HCT116 (cell line): Measurements from ENCODE around the gene ZMAT3. TPM values are rescaled to one million over a fixed set of nuclear protein-coding genes. Genes with fewer than 3 reads are reported as not detected.

Source experiments
- ATAC-seq: fragments of 200-7000 bp; cut with Tn5 transposase; 2 replicates; pipeline ENCODE4 v1.9.1; 2020; ENCODE audit warnings: mild to moderate bottlenecking, moderate library complexity
- BruUV-seq: library from RNA; stranded (reverse); fragments of 400-500 nt; replicated peaks from 2 replicates; lab custom pipeline; 2021; lab: Mats Ljungman, UMichigan
- CTCF ChIA-PET: fragments of 300-600 bp; sonication (Branson Sonifier 250); formaldehyde crosslinking; loops from one replicate; lab custom pipeline; 2021; ENCODE audit warnings: antibody characterized with exemption; lab: Charles Lee
- POLR2A ChIA-PET: fragments of 300-600, 350-600 bp; sonication (Branson Sonifier 250); formaldehyde crosslinking; loops from one replicate; lab custom pipeline; 2021; ENCODE audit warnings: antibody characterized with exemption; lab: Charles Lee
- RAD21 ChIA-PET, 2 experiments: fragments of 300-600 bp; sonication (Branson Sonifier 250); formaldehyde crosslinking; loops; one replicate each; lab custom pipeline; 2023; ENCODE audit warnings: low total read pairs in 2 of 2; ENCODE audit not compliant: uncharacterized antibody in 2 of 2, unreplicated experiment in 2 of 2, low non-redundant PET in 1 of 2; lab: Charles Lee
- DNase-seq: peaks from one replicate; pipeline ENCODE4 v3.0.0-alpha.2; 2010; ENCODE audit warnings: low read depth, low spot score
- H2AFZ ChIP-seq: fragments of 200-600 bp; shearing (Covaris generic), sonication (generic); 2 replicates; pipeline ENCODE4 v1.6.1; 2017; ENCODE audit warnings: low read depth, mixed run types, mixed read lengths, antibody characterized with exemption, low read length; ENCODE audit not compliant: poor library complexity, severe bottlenecking
- H3K27ac ChIP-seq: 2 replicates; pipeline ENCODE4 v1.5.1; 2012; ENCODE audit warnings: low read depth, low read length
- H3K27me3 ChIP-seq: fragments of 200-600 bp; sonication (generic); 2 replicates; pipeline ENCODE4 v1.6.1; 2016; ENCODE audit warnings: mixed run types, low read length, mixed read lengths; ENCODE audit not compliant: insufficient read depth
- H3K36me3 ChIP-seq, 2 experiments: fragments of 200-500 bp in 1 of 2; fragments of 200-600 bp in 1 of 2; sonication (Bioruptor generic) in 1 of 2; sonication (generic) in 1 of 2; 2 replicates each; pipeline versions ENCODE4 v1.5.1 to v1.6.1; 2014 to 2016; ENCODE audit warnings: low read length in 2 of 2, inconsistent platforms in 1 of 2, mixed read lengths in 1 of 2, mixed run types in 1 of 2; ENCODE audit not compliant: insufficient read depth in 2 of 2, control insufficient read depth in 1 of 2
- H3K4me1 ChIP-seq, 2 experiments: fragments of 200-600 bp in 1 of 2; sonication (generic) in 1 of 2; 2 replicates each; pipeline versions ENCODE4 v1.5.1 to v1.6.1; 2012 to 2017; ENCODE audit warnings: low read length in 2 of 2, inconsistent platforms in 1 of 2, mild to moderate bottlenecking in 1 of 2, mixed read lengths in 1 of 2, mixed run types in 1 of 2, moderate library complexity in 1 of 2; ENCODE audit not compliant: insufficient read depth in 2 of 2, control insufficient read depth in 1 of 2
- H3K4me2 ChIP-seq: fragments of 200-600 bp; sonication (generic); 2 replicates; pipeline ENCODE4 v1.6.1; 2017; ENCODE audit warnings: mixed run types, low read length, mixed read lengths
- H3K4me3 ChIP-seq, 2 experiments: fragments of 200-600 bp in 1 of 2; sonication (generic) in 1 of 2; replicated peaks in 1 of 2; 2 replicates each; pipeline ENCODE4 v1.5.1; 2011 to 2016; ENCODE audit warnings: low read length in 2 of 2, control low read depth in 1 of 2, low read depth in 1 of 2, mild to moderate bottlenecking in 1 of 2, mixed read lengths in 1 of 2, mixed run types in 1 of 2
- H3K79me2 ChIP-seq: fragments of 200-600 bp; sonication (generic); 2 replicates; pipeline ENCODE4 v1.6.1; 2017; ENCODE audit warnings: mild to moderate bottlenecking, mixed run types, low read length, moderate library complexity, mixed read lengths; ENCODE audit not compliant: insufficient read depth
- H3K9ac ChIP-seq: fragments of 200-600 bp; sonication (generic); 2 replicates; pipeline ENCODE4 v1.6.1; 2016; ENCODE audit warnings: low read length, mixed read lengths
- H3K9me2 ChIP-seq: fragments of 200-600 bp; sonication (generic), shearing (Covaris generic); 2 replicates; pipeline ENCODE4 v1.6.1; 2017; ENCODE audit warnings: mixed run types, mild to moderate bottlenecking, moderate library complexity; ENCODE audit not compliant: insufficient read depth
- H3K9me3 ChIP-seq, 2 experiments: fragments of 200-500 bp in 1 of 2; fragments of 200-600 bp in 1 of 2; sonication (Bioruptor generic) in 1 of 2; sonication (generic) in 1 of 2; 2 replicates each; pipeline ENCODE4 v1.6.1; 2014 to 2017; ENCODE audit warnings: low read length in 2 of 2, mixed read lengths in 2 of 2, inconsistent platforms in 1 of 2, low read depth in 1 of 2, mild to moderate bottlenecking in 1 of 2, mixed run types in 1 of 2, moderate library complexity in 1 of 2; ENCODE audit not compliant: control insufficient read depth in 1 of 2, insufficient read depth in 1 of 2
- H4K20me1 ChIP-seq: fragments of 200-600 bp; sonication (generic), shearing (Covaris generic); 2 replicates; pipeline ENCODE4 v1.6.1; 2017; ENCODE audit warnings: mixed run types, mild to moderate bottlenecking, moderate library complexity; ENCODE audit not compliant: insufficient read depth
- ATF3 ChIP-seq: IDR thresholded peaks from 2 replicates; pipeline ENCODE4 v1.6.1; 2012
- CEBPB ChIP-seq: IDR thresholded peaks from 2 replicates; pipeline ENCODE4 v1.6.1; 2012; ENCODE audit warnings: low read depth
- CTCF ChIP-seq, 3 experiments: fragments of 200-600 bp in 1 of 3; sonication (generic) in 1 of 3; IDR thresholded peaks in 2 of 3; conservative IDR thresholded peaks in 1 of 3; 2 replicates each; pipeline ENCODE4 v1.5.1; 2012 to 2017; ENCODE audit warnings: low read depth in 2 of 3, low read length in 2 of 3, antibody characterized with exemption in 1 of 3, borderline replicate concordance in 1 of 3, control low read depth in 1 of 3, mild to moderate bottlenecking in 1 of 3, mixed read lengths in 1 of 3, mixed run types in 1 of 3, moderate library complexity in 1 of 3; ENCODE audit not compliant: insufficient read depth in 1 of 3
- EZH2 ChIP-seq: fragments of 200-600 bp; sonication (generic); IDR thresholded peaks from 2 replicates; pipeline ENCODE4 v1.6.1; 2017; ENCODE audit warnings: antibody characterized with exemption, mixed run types
- EZH2phosphoT487 ChIP-seq: fragments of 200-600 bp; IDR thresholded peaks from 2 replicates; pipeline ENCODE4 v1.6.1; 2018; ENCODE audit warnings: antibody characterized with exemption, borderline replicate concordance
- FOSL1 ChIP-seq: IDR thresholded peaks from 2 replicates; pipeline ENCODE4 v1.6.1; 2012; ENCODE audit warnings: low read depth
- JUND ChIP-seq: IDR thresholded peaks from 2 replicates; pipeline ENCODE4 v1.6.1; 2012
- MAX ChIP-seq: IDR thresholded peaks from 2 replicates; pipeline ENCODE4 v1.6.1; 2012
- POLR2A ChIP-seq: IDR thresholded peaks from 2 replicates; pipeline ENCODE4 v1.7.0; 2011; ENCODE audit warnings: borderline replicate concordance; ENCODE audit not compliant: insufficient read depth, insufficient read length; ENCODE audit errors: extremely low read depth
- POLR2AphosphoS5 ChIP-seq: IDR thresholded peaks from 2 replicates; pipeline ENCODE4 v1.6.1; 2011; ENCODE audit warnings: mild to moderate bottlenecking, low read depth, low read length, moderate library complexity
- RAD21 ChIP-seq: IDR thresholded peaks from 2 replicates; pipeline ENCODE4 v1.6.1; 2012; ENCODE audit warnings: low read depth, mild to moderate bottlenecking
- REST ChIP-seq: IDR thresholded peaks from 2 replicates; pipeline ENCODE4 v1.6.1; 2012; ENCODE audit warnings: low read depth
- SIN3A ChIP-seq: IDR thresholded peaks from 2 replicates; pipeline ENCODE4 v1.6.1; 2012; ENCODE audit warnings: low read depth
- SP1 ChIP-seq: IDR thresholded peaks from 2 replicates; pipeline ENCODE4 v1.6.1; 2012; ENCODE audit warnings: low read depth
- ZBTB33 ChIP-seq: IDR thresholded peaks from 2 replicates; pipeline ENCODE4 v1.6.1; 2011; ENCODE audit warnings: mild to moderate bottlenecking, low read length, moderate library complexity; ENCODE audit not compliant: insufficient replicate concordance; ENCODE audit errors: extremely low read depth
- ZFX ChIP-seq: fragments of 450-650 bp; IDR thresholded peaks from 2 replicates; pipeline ENCODE4 v1.6.1; 2017
- ZNF274 ChIP-seq: fragments of 200-500 bp; sonication (Bioruptor generic); IDR thresholded peaks from 2 replicates; pipeline ENCODE4 v1.6.1; 2014; ENCODE audit warnings: mild to moderate bottlenecking, low read depth, low read length, inconsistent platforms
- intact Hi-C: fragments of 100-400 bp; cut with micrococcal nuclease; formaldehyde crosslinking; loops from 2 replicates; pipeline ENCODE4 v1.10.0; 2022
- total RNA-seq: library from RNA; stranded (reverse); gene quantifications from one replicate; pipeline ENCODE4 v1.2.1, GENCODE V29; 2021; ENCODE audit not compliant: unreplicated experiment

The ZMAT3 gene
- total RNA-seq, 1 experiment from 2014 or later = 12.1 TPM

- H3K9me2 ChIP-seq = no peaks in the 10 kb centered on the region
- H3K9ac ChIP-seq = no peak overlapping the region
- H3K9me3 ChIP-seq = no peaks in the 10 kb centered on the region; a peak in 1 of 4 replicates
- H3K27me3 ChIP-seq = no peaks in the 10 kb centered on the region
- no peak overlapping the region for H3K27ac ChIP-seq
- H3K79me2 ChIP-seq = no peaks in the 10 kb centered on the region
- TF ChIP-seq POLR2AphosphoS5 = no peak
- no peak for TF ChIP-seq REST
- TF ChIP-seq EZH2 = no peak
- TF ChIP-seq EZH2phosphoT487 = no peak
- TF ChIP-seq ZBTB33 = no peak
- no peak for TF ChIP-seq POLR2A
- TF ChIP-seq ZFX = no peak
- TF ChIP-seq FOSL1 = no peak
- TF ChIP-seq CEBPB = no peak
- TF ChIP-seq ATF3 = no peak
- no peak for TF ChIP-seq ZNF274
- TF ChIP-seq JUND = no peak
- TF ChIP-seq MAX = no peak
- TF ChIP-seq SIN3A = no peak
- TF ChIP-seq RAD21 = no peak
- TF ChIP-seq CTCF (IDR thresholded peaks at IDR 0.05 in 2 of 3, conservative IDR thresholded peaks at IDR 0.05 in 1 of 3; ENCODE audit: borderline replicate concordance in 1 of 3, insufficient read depth in 1 of 3, low read depth in 2 of 3, low read length in 2 of 3) = no peak
- TF ChIP-seq SP1 = no peak
- TF ChIP-seq, all 23 proteins: peak for 0
- no TSS peak for BruUV-seq
- no peaks in the 10 kb centered on the region for H3K36me3 ChIP-seq
- intact Hi-C loops = no loop called here
- DNase-seq = no peak
- H4K20me1 ChIP-seq = no peaks in the 10 kb centered on the region
- no peak overlapping the region for H3K4me3 ChIP-seq
- no peak overlapping the region for H2AFZ ChIP-seq
- ChIA-PET POLR2A (no interaction called here), CTCF (interaction anchor here (3.5 kb wide), 1 partner anchor 534 kb away, joined by 34 read pairs; no protein-coding TSS in a partner anchor), RAD21 (no interaction called here)
- no peak overlapping the region for H3K4me2 ChIP-seq
- H3K4me1 ChIP-seq = peaks cover 0 to 13% of the 10 kb centered on the region in 2 experiments; a peak in 2 of 4 replicates
- ATAC-seq = no peak
Observed at GRCh38 chr3:178969004-178969700, 102.5 kb downstream of the ZMAT3 start.
